H9 (cell line): ENCODE results near the gene KIF26A. TPM values are rescaled to one million over a fixed set of nuclear protein-coding genes. Genes with fewer than 3 reads are reported as not detected.

Experiments used
- DNase-seq: peaks from one replicate; pipeline ENCODE4 v3.0.0-alpha.2; 2017
- H2AFZ ChIP-seq: one replicate; pipeline ENCODE4 v1.6.1; 2013; ENCODE audit warnings: mild to moderate bottlenecking, low read length, control low read depth, moderate library complexity
- H2AK5ac ChIP-seq: 2 replicates; pipeline ENCODE4 v1.6.1; 2013; ENCODE audit warnings: low read length, control low read depth, mixed read lengths; ENCODE audit not compliant: insufficient read length
- H2BK120ac ChIP-seq: one replicate; pipeline ENCODE4 v1.6.1; 2013; ENCODE audit warnings: low read depth, mild to moderate bottlenecking, low read length, control low read depth, inconsistent platforms; ENCODE audit not compliant: poor library complexity, severe bottlenecking
- H2BK12ac ChIP-seq: 2 replicates; pipeline ENCODE4 v1.6.1; 2013; ENCODE audit warnings: low read length, control low read depth, mixed read lengths, low read depth; ENCODE audit not compliant: insufficient read length
- H2BK15ac ChIP-seq: 2 replicates; pipeline ENCODE4 v1.6.1; 2013; ENCODE audit warnings: low read depth, low read length, control low read depth
- H2BK20ac ChIP-seq: one replicate; pipeline ENCODE4 v1.6.1; 2013; ENCODE audit warnings: low read depth, mild to moderate bottlenecking, low read length, control low read depth, inconsistent platforms; ENCODE audit not compliant: poor library complexity, severe bottlenecking
- H2BK5ac ChIP-seq: 2 replicates; pipeline ENCODE4 v1.6.1; 2013; ENCODE audit warnings: low read length, control low read depth, mixed read lengths; ENCODE audit not compliant: insufficient read length
- H3K14ac ChIP-seq: 2 replicates; pipeline ENCODE4 v1.6.1; 2013; ENCODE audit warnings: low read length, control low read depth; ENCODE audit not compliant: insufficient read depth
- H3K18ac ChIP-seq: 2 replicates; pipeline ENCODE4 v1.6.1; 2013; ENCODE audit warnings: low read depth, mild to moderate bottlenecking, mixed read lengths, low read length, control low read depth; ENCODE audit not compliant: insufficient read length
- H3K23ac ChIP-seq: 2 replicates; pipeline ENCODE4 v1.6.1; 2013; ENCODE audit warnings: low read length, control low read depth, mixed read lengths, low read depth; ENCODE audit not compliant: insufficient read length
- H3K23me2 ChIP-seq: 2 replicates; pipeline ENCODE4 v1.6.1; 2013; ENCODE audit warnings: low read depth, mild to moderate bottlenecking, mixed read lengths, low read length, control low read depth; ENCODE audit not compliant: insufficient read length, poor library complexity, severe bottlenecking
- H3K27ac ChIP-seq: 2 replicates; pipeline ENCODE4 v1.5.1; 2013; ENCODE audit warnings: low read length, control low read depth, mixed read lengths, low read depth; ENCODE audit not compliant: insufficient read length
- H3K27me3 ChIP-seq: 2 replicates; pipeline ENCODE4 v1.6.1; 2013; ENCODE audit warnings: low read length, control low read depth, inconsistent platforms; ENCODE audit not compliant: insufficient read depth
- H3K4ac ChIP-seq: 2 replicates; pipeline ENCODE4 v1.6.1; 2013; ENCODE audit warnings: low read depth, mild to moderate bottlenecking, control low read depth, inconsistent platforms, low read length, moderate library complexity
- H3K4me1 ChIP-seq: 2 replicates; pipeline ENCODE4 v1.6.1; 2013; ENCODE audit warnings: low read length, control low read depth, inconsistent platforms; ENCODE audit not compliant: insufficient read depth
- H3K4me2 ChIP-seq: 2 replicates; pipeline ENCODE4 v1.6.1; 2013; ENCODE audit warnings: low read length, control low read depth, mixed read lengths; ENCODE audit not compliant: insufficient read length, insufficient read depth
- H3K56ac ChIP-seq: 2 replicates; pipeline ENCODE4 v1.6.1; 2013; ENCODE audit warnings: low read depth, mild to moderate bottlenecking, mixed read lengths, low read length, control low read depth; ENCODE audit not compliant: insufficient read length
- H3K79me1 ChIP-seq: 2 replicates; pipeline ENCODE4 v1.6.1; 2013; ENCODE audit warnings: low read depth, mild to moderate bottlenecking, moderate library complexity, low read length, control low read depth, inconsistent platforms; ENCODE audit not compliant: insufficient read depth, poor library complexity, severe bottlenecking
- H3K79me2 ChIP-seq: 2 replicates; pipeline ENCODE4 v1.6.1; 2013; ENCODE audit warnings: low read length, control low read depth, inconsistent platforms; ENCODE audit not compliant: insufficient read depth
- H3K9ac ChIP-seq: 2 replicates; pipeline ENCODE4 v1.6.1; 2013; ENCODE audit warnings: low read length, control low read depth, mixed read lengths; ENCODE audit not compliant: insufficient read length; ENCODE audit errors: extremely low read depth
- H3K9me3 ChIP-seq: one replicate; pipeline ENCODE4 v1.6.1; 2013; ENCODE audit warnings: low read depth, low read length, inconsistent platforms; ENCODE audit not compliant: control insufficient read depth
- H3T11ph ChIP-seq: one replicate; pipeline ENCODE4 v1.6.1; 2013; ENCODE audit warnings: mild to moderate bottlenecking, low read length, control low read depth, inconsistent platforms
- H4K20me1 ChIP-seq: one replicate; pipeline ENCODE4 v1.6.1; 2013; ENCODE audit not compliant: control insufficient read depth, insufficient read length, insufficient read depth
- H4K5ac ChIP-seq: 2 replicates; pipeline ENCODE4 v1.6.1; 2013; ENCODE audit warnings: low read depth, mild to moderate bottlenecking, mixed read lengths, low read length, control low read depth; ENCODE audit not compliant: insufficient read length
- H4K8ac ChIP-seq: replicated peaks from 2 replicates; pipeline ENCODE4 v1.6.1; 2013; ENCODE audit warnings: low read length, control low read depth, mixed read lengths, low read depth; ENCODE audit not compliant: insufficient read length
- H4K91ac ChIP-seq: 2 replicates; pipeline ENCODE4 v1.6.1; 2013; ENCODE audit warnings: low read depth, mild to moderate bottlenecking, moderate library complexity, mixed read lengths, low read length, control low read depth; ENCODE audit not compliant: insufficient read length
- H3K27ac Mint-ChIP-seq, 3 experiments: 2 replicates in 2 of 3; 3 replicates in 1 of 3; pipeline ENCODE4 v1.8.0; 2020 to 2021; ENCODE audit warnings: mixed read lengths in 3 of 3, mild to moderate bottlenecking in 1 of 3, moderate library complexity in 1 of 3
- H3K27me3 Mint-ChIP-seq: 2 replicates; pipeline ENCODE4 v1.8.0; 2021; ENCODE audit warnings: low read depth, mild to moderate bottlenecking, moderate library complexity, mixed read lengths
- H3K36me3 Mint-ChIP-seq, 3 experiments: 2 replicates in 2 of 3; 3 replicates in 1 of 3; pipeline ENCODE4 v1.8.0; 2020 to 2021; ENCODE audit warnings: low read depth in 3 of 3, mixed read lengths in 3 of 3; ENCODE audit not compliant: insufficient read depth in 1 of 3
- H3K4me1 Mint-ChIP-seq, 2 experiments: 2 replicates each; pipeline ENCODE4 v1.8.0; 2020; ENCODE audit warnings: mixed read lengths in 2 of 2
- H3K4me3 Mint-ChIP-seq, 2 experiments: 2 replicates in 1 of 2; 3 replicates in 1 of 2; pipeline ENCODE4 v1.8.0; 2020 to 2021; ENCODE audit warnings: mild to moderate bottlenecking in 2 of 2, mixed read lengths in 2 of 2, moderate library complexity in 1 of 2
- H3K9me3 Mint-ChIP-seq, 2 experiments: 2 replicates in 1 of 2; 3 replicates in 1 of 2; pipeline ENCODE4 v1.8.0; 2020; ENCODE audit warnings: mild to moderate bottlenecking in 2 of 2, mixed read lengths in 2 of 2, moderate library complexity in 1 of 2
- CTCF ChIP-seq: fragments of 200-600 bp; sonication (generic); conservative IDR thresholded peaks from 3 replicates; pipeline ENCODE4 v1.8.0; 2021; ENCODE audit warnings: antibody characterized with exemption, mild to moderate bottlenecking
- WGBS: extraction: QIAGEN DNeasy Blood & Tissue Kit; methylation state at CpG from one replicate; pipeline ENCODE4 v1.1.7; 2013; ENCODE audit warnings: missing lambda C conversion rate, low lambda C conversion rate, mixed read lengths; ENCODE audit not compliant: insufficient read length; ENCODE audit errors: extremely low coverage; 5-methylcytosine and 5-hydroxymethylcytosine counted together
- total RNA-seq: library from RNA; stranded (reverse); gene quantifications from 2 replicates; pipeline ENCODE4 v1.2.1, GENCODE V29; 2021

The KIF26A gene
- total RNA-seq, 1 experiment from 2014 or later, result 44.2 TPM

- peaks cover 48% of the 10 kb centered on the region for H3K27me3 Mint-ChIP-seq
- no peak overlapping the region for H3K18ac ChIP-seq
Measured at GRCh38 chr14:104114421-104115130, 23.8 kb upstream of the KIF26A start.

More at GRCh38 chr14:104114421-104115130, 23.8 kb upstream of the KIF26A start:
- no peak overlapping the region for H3K4ac ChIP-seq
- no peak overlapping the region for H2AK5ac ChIP-seq
- H2BK20ac ChIP-seq, result no peak overlapping the region
- H2BK12ac ChIP-seq, result no peak overlapping the region
- WGBS, result no CpG with 5 or more reads among the region's 26 CpGs
- H2BK120ac ChIP-seq, result no peak overlapping the region
- no peak overlapping the region for H4K5ac ChIP-seq
- no peaks in the 10 kb centered on the region for H4K20me1 ChIP-seq
- H3K36me3 Mint-ChIP-seq, result no peaks in the 10 kb centered on the region
- peaks cover 7% of the 10 kb centered on the region; the same call in 1 of the 2 replicates for H3K27me3 ChIP-seq
- no peaks in the 10 kb centered on the region for H3K9me3 ChIP-seq
- no peak overlapping the region for H3K9ac ChIP-seq
- no peak for DNase-seq
- H3T11ph ChIP-seq, result no peak overlapping the region
- H3K79me2 ChIP-seq, result no peaks in the 10 kb centered on the region
- H2BK15ac ChIP-seq, result no peak overlapping the region
- TF ChIP-seq CTCF, result no peak
- H3K23ac ChIP-seq, result no peak overlapping the region
- H3K4me2 ChIP-seq, result no peak overlapping the region
- H3K27ac Mint-ChIP-seq, result no peak overlapping the region
- peaks cover 0 to 2% of the 10 kb centered on the region in 2 experiments; a peak in 1 of 4 replicates for H3K4me1 Mint-ChIP-seq
- no peak overlapping the region for H3K27ac ChIP-seq
- H3K56ac ChIP-seq, result no peak overlapping the region
- no peak overlapping the region for H3K14ac ChIP-seq
- H4K8ac ChIP-seq, result no peak overlapping the region
- no peaks in the 10 kb centered on the region for H3K79me1 ChIP-seq
- no peak overlapping the region for H2AFZ ChIP-seq
- no peaks in the 10 kb centered on the region; a peak in 1 of 5 replicates for H3K9me3 Mint-ChIP-seq
- H3K4me1 ChIP-seq, result no peaks in the 10 kb centered on the region; the same call in 1 of the 2 replicates
- H4K91ac ChIP-seq, result no peak overlapping the region
- H3K4me3 Mint-ChIP-seq, result no peak overlapping the region
- H2BK5ac ChIP-seq, result no peak overlapping the region
- peaks cover 7% of the 10 kb centered on the region for H3K23me2 ChIP-seq
